SK-N-SH treated with all-trans-retinoic acid at 6 μM for 48 hours (cell line): ENCODE measurements around the gene EPHB6.

ENCODE experiments used
- ATAC-seq: fragments of 200-7000 bp; cut with Tn5 transposase; 3 replicates; pipeline ENCODE4 v1.9.1; 2020; ENCODE audit warnings: mild to moderate bottlenecking, moderate library complexity
- ARNTL ChIP-seq: fragments of 450-650 bp; formaldehyde crosslinking; IDR thresholded peaks from 2 replicates; pipeline ENCODE4 v1.5.0; 2020; ENCODE audit warnings: low read depth, mild to moderate bottlenecking, moderate library complexity, borderline replicate concordance
- BACH2 ChIP-seq: fragments of 250-450 bp; sonication (Bioruptor Pico); IDR thresholded peaks from 2 replicates; pipeline ENCODE4 v1.9.0; 2021; ENCODE audit warnings: mild to moderate bottlenecking, borderline replicate concordance
- CSDC2 ChIP-seq: fragments of 250-450 bp; sonication (Bioruptor Pico); IDR thresholded peaks from 2 replicates; pipeline ENCODE4 v1.5.0; 2020; ENCODE audit warnings: mild to moderate bottlenecking, moderate library complexity
- CSRNP3 ChIP-seq: fragments of 250-450 bp; sonication (Bioruptor Pico); IDR thresholded peaks from 2 replicates; pipeline ENCODE4 v1.5.1; 2021; ENCODE audit warnings: mild to moderate bottlenecking, moderate library complexity
- ESRRG ChIP-seq: fragments of 250-450 bp; sonication (Bioruptor Pico); IDR thresholded peaks from 2 replicates; pipeline ENCODE4 v1.6.1; 2021; ENCODE audit warnings: mild to moderate bottlenecking
- GLIS3 ChIP-seq: fragments of 250-450 bp; sonication (Bioruptor Pico); IDR thresholded peaks from 2 replicates; pipeline ENCODE4 v1.5.0; 2020; ENCODE audit warnings: mild to moderate bottlenecking, moderate library complexity
- ISL1 ChIP-seq: fragments of 250-450 bp; sonication (Bioruptor Pico); IDR thresholded peaks from 2 replicates; pipeline ENCODE4 v2.1.2; 2022; ENCODE audit warnings: mild to moderate bottlenecking, moderate library complexity
- OSR1 ChIP-seq: fragments of 250-450 bp; sonication (Bioruptor Pico); IDR thresholded peaks from 2 replicates; pipeline ENCODE4 v1.8.0; 2022; ENCODE audit warnings: moderate library complexity, mild to moderate bottlenecking, inconsistent platforms
- POU6F1 ChIP-seq: fragments of 250-450 bp; sonication (Bioruptor Pico); IDR thresholded peaks from 2 replicates; pipeline ENCODE4 v1.8.0; 2021; ENCODE audit warnings: low read depth, mild to moderate bottlenecking, moderate library complexity, borderline replicate concordance
- PPARA ChIP-seq: fragments of 250-450 bp; sonication (Bioruptor Pico); IDR thresholded peaks from 2 replicates; pipeline ENCODE4 v1.5.0; 2020; ENCODE audit warnings: mild to moderate bottlenecking, borderline replicate concordance
- RARB ChIP-seq: fragments of 250-450 bp; sonication (Bioruptor Pico); IDR thresholded peaks from 2 replicates; pipeline ENCODE4 v1.8.0; 2021; ENCODE audit warnings: mild to moderate bottlenecking, moderate library complexity
- SNAI2 ChIP-seq: fragments of 250-450 bp; sonication (Bioruptor Pico); IDR thresholded peaks from 2 replicates; pipeline ENCODE4 v1.5.0; 2020; ENCODE audit warnings: mild to moderate bottlenecking, moderate library complexity
- TCF4 ChIP-seq: fragments of 250-450 bp; sonication (Bioruptor Pico); IDR thresholded peaks from 2 replicates; pipeline ENCODE4 v1.8.0; 2021; ENCODE audit warnings: mild to moderate bottlenecking, moderate library complexity, borderline replicate concordance
- TOX ChIP-seq: fragments of 250-450 bp; sonication (Bioruptor Pico); IDR thresholded peaks from 2 replicates; pipeline ENCODE4 v1.8.0; 2021; ENCODE audit warnings: mild to moderate bottlenecking, moderate library complexity, borderline replicate concordance
- ZC3H10 ChIP-seq: fragments of 250-450 bp; sonication (Bioruptor Pico); IDR thresholded peaks from 2 replicates; pipeline ENCODE4 v1.5.1; 2021; ENCODE audit warnings: mild to moderate bottlenecking, moderate library complexity
- ZFP3 ChIP-seq: fragments of 250-450 bp; sonication (Bioruptor Pico); IDR thresholded peaks from 2 replicates; pipeline ENCODE4 v1.5.0; 2020; ENCODE audit warnings: mild to moderate bottlenecking, moderate library complexity
- ZFP30 ChIP-seq: fragments of 450-650 bp; formaldehyde crosslinking; IDR thresholded peaks from 2 replicates; pipeline ENCODE4 v1.5.0; 2022; ENCODE audit warnings: mild to moderate bottlenecking, moderate library complexity
- ZNF70 ChIP-seq: fragments of 450-650 bp; formaldehyde crosslinking; IDR thresholded peaks from 2 replicates; pipeline ENCODE4 v1.5.0; 2020; ENCODE audit warnings: mild to moderate bottlenecking, moderate library complexity
- ZNF8 ChIP-seq: fragments of 450-650 bp; formaldehyde crosslinking; IDR thresholded peaks from 2 replicates; pipeline ENCODE4 v1.5.0; 2020; ENCODE audit warnings: mild to moderate bottlenecking, moderate library complexity
- TF ChIP-seq, protein P1 (sequence below): fragments of 250-450 bp; sonication (Bioruptor Pico); IDR thresholded peaks from 2 replicates; pipeline ENCODE4 v1.5.0; 2020; ENCODE audit warnings: mild to moderate bottlenecking, moderate library complexity
- TF ChIP-seq, protein P2 (sequence below): fragments of 250-450 bp; sonication (Bioruptor Pico); IDR thresholded peaks from 2 replicates; pipeline ENCODE4 v1.5.1; 2020; ENCODE audit warnings: low read depth, mild to moderate bottlenecking, moderate library complexity
- TF ChIP-seq, protein P3 (sequence below): fragments of 250-450 bp; sonication (Bioruptor Pico); IDR thresholded peaks from 2 replicates; pipeline ENCODE4 v1.8.0; 2020; ENCODE audit warnings: mild to moderate bottlenecking, moderate library complexity, borderline replicate concordance

Gene EPHB6

GRCh38 chr7:142916508-142916907 lies 61.6 kb downstream of the EPHB6 start:
- TF ChIP-seq ZNF8 (no peak), ZC3H10 (CRISPR knock-in tag) (no peak), POU6F1 (CRISPR knock-in tag) (no peak), CSDC2 (CRISPR knock-in tag) (no peak), ISL1 (no peak), PPARA (CRISPR knock-in tag) (no peak), ARNTL (CRISPR knock-in tag) (no peak), GLIS3 (no peak), ESRRG (CRISPR knock-in tag) (no peak), ZFP3 (CRISPR knock-in tag) (no peak), OSR1 (CRISPR knock-in tag) (no peak)
- TF ChIP-seq, protein P1, sequence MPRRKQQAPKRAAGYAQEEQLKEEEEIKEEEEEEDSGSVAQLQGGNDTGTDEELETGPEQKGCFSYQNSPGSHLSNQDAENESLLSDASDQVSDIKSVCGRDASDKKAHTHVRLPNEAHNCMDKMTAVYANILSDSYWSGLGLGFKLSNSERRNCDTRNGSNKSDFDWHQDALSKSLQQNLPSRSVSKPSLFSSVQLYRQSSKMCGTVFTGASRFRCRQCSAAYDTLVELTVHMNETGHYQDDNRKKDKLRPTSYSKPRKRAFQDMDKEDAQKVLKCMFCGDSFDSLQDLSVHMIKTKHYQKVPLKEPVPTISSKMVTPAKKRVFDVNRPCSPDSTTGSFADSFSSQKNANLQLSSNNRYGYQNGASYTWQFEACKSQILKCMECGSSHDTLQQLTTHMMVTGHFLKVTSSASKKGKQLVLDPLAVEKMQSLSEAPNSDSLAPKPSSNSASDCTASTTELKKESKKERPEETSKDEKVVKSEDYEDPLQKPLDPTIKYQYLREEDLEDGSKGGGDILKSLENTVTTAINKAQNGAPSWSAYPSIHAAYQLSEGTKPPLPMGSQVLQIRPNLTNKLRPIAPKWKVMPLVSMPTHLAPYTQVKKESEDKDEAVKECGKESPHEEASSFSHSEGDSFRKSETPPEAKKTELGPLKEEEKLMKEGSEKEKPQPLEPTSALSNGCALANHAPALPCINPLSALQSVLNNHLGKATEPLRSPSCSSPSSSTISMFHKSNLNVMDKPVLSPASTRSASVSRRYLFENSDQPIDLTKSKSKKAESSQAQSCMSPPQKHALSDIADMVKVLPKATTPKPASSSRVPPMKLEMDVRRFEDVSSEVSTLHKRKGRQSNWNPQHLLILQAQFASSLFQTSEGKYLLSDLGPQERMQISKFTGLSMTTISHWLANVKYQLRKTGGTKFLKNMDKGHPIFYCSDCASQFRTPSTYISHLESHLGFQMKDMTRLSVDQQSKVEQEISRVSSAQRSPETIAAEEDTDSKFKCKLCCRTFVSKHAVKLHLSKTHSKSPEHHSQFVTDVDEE = no peak
- TF ChIP-seq, protein P2, sequence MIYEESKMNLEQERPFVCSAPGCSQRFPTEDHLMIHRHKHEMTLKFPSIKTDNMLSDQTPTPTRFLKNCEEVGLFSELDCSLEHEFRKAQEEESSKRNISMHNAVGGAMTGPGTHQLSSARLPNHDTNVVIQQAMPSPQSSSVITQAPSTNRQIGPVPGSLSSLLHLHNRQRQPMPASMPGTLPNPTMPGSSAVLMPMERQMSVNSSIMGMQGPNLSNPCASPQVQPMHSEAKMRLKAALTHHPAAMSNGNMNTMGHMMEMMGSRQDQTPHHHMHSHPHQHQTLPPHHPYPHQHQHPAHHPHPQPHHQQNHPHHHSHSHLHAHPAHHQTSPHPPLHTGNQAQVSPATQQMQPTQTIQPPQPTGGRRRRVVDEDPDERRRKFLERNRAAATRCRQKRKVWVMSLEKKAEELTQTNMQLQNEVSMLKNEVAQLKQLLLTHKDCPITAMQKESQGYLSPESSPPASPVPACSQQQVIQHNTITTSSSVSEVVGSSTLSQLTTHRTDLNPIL (CRISPR knock-in tag) = no peak
- no peak for ATAC-seq

GRCh38 chr7:142917447-142917846 lies 62.6 kb downstream of the EPHB6 start:
- no peak for ATAC-seq
- no peak for TF ChIP-seq POU6F1 (CRISPR knock-in tag)
- TF ChIP-seq ZNF70 (CRISPR knock-in tag) = no peak
- no peak for TF ChIP-seq GLIS3
- no peak for TF ChIP-seq ESRRG (CRISPR knock-in tag)
- TF ChIP-seq SNAI2 (CRISPR knock-in tag) = no peak
- TF ChIP-seq, protein P1 = no peak
- TF ChIP-seq ZNF8 = no peak
- TF ChIP-seq RARB (CRISPR knock-in tag) = no peak
- TF ChIP-seq ZFP30 (CRISPR knock-in tag) = no peak
- TF ChIP-seq, all 23 proteins: peak for 0

GRCh38 chr7:142918901-142919300 lies 64.0 kb downstream of the EPHB6 start:
- ATAC-seq = no peak
- TF ChIP-seq CSRNP3 (CRISPR knock-in tag) = no peak
- TF ChIP-seq TOX (CRISPR knock-in tag) = no peak
- no peak for TF ChIP-seq ZNF70 (CRISPR knock-in tag)
- no peak for TF ChIP-seq BACH2 (CRISPR knock-in tag)
- no peak for TF ChIP-seq ESRRG (CRISPR knock-in tag)
- TF ChIP-seq SNAI2 (CRISPR knock-in tag) = no peak
- TF ChIP-seq GLIS3 = no peak
- no peak for TF ChIP-seq ISL1
- TF ChIP-seq ZFP30 (CRISPR knock-in tag) = no peak
- no peak for TF ChIP-seq CSDC2 (CRISPR knock-in tag)
- TF ChIP-seq PPARA (CRISPR knock-in tag) = no peak
- TF ChIP-seq ZNF8 = no peak
- no peak for TF ChIP-seq TCF4 (CRISPR knock-in tag)
- TF ChIP-seq ARNTL (CRISPR knock-in tag) = no peak
- TF ChIP-seq ZFP3 (CRISPR knock-in tag) = no peak
- TF ChIP-seq, protein P3, sequence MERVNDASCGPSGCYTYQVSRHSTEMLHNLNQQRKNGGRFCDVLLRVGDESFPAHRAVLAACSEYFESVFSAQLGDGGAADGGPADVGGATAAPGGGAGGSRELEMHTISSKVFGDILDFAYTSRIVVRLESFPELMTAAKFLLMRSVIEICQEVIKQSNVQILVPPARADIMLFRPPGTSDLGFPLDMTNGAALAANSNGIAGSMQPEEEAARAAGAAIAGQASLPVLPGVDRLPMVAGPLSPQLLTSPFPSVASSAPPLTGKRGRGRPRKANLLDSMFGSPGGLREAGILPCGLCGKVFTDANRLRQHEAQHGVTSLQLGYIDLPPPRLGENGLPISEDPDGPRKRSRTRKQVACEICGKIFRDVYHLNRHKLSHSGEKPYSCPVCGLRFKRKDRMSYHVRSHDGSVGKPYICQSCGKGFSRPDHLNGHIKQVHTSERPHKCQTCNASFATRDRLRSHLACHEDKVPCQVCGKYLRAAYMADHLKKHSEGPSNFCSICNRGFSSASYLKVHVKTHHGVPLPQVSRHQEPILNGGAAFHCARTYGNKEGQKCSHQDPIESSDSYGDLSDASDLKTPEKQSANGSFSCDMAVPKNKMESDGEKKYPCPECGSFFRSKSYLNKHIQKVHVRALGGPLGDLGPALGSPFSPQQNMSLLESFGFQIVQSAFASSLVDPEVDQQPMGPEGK = no peak
